PFSK-1 (cell line): Measurements from ENCODE around the gene LCE3E.

Experiments used
- FOXP2 ChIP-seq: optimal IDR thresholded peaks from 2 replicates; pipeline ENCODE3; 2011; ENCODE audit warnings: borderline replicate concordance, control low read depth, inconsistent platforms; ENCODE audit not compliant: insufficient read depth; ENCODE audit errors: extremely low read length, extremely low read depth
- POLR2AphosphoS5 ChIP-seq: IDR thresholded peaks from 2 replicates; pipeline ENCODE4 v1.6.1; 2012; ENCODE audit warnings: low read depth, mild to moderate bottlenecking, control low read depth, low read length, moderate library complexity
- REST ChIP-seq, 2 experiments: IDR thresholded peaks; 2 replicates each; pipeline versions ENCODE4 v1.6.1 to v1.8.0; 2011 to 2012; ENCODE audit warnings: low read depth in 2 of 2, low read length in 2 of 2, control low read depth in 1 of 2, inconsistent platforms in 1 of 2, mild to moderate bottlenecking in 1 of 2, moderate library complexity in 1 of 2; ENCODE audit not compliant: insufficient read depth in 1 of 2
- SIN3A ChIP-seq: IDR thresholded peaks from 2 replicates; pipeline ENCODE4 v1.6.1; 2012; ENCODE audit warnings: mild to moderate bottlenecking, low read length, moderate library complexity, borderline replicate concordance; ENCODE audit not compliant: insufficient read depth
- TAF1 ChIP-seq: IDR thresholded peaks from 2 replicates; pipeline ENCODE4 v1.6.1; 2012; ENCODE audit warnings: low read length, control low read depth, borderline replicate concordance; ENCODE audit not compliant: insufficient read depth

LCE3E gene

GRCh38 chr1:152533327-152533938, 33.1 kb downstream of the LCE3E start:
- no peak for TF ChIP-seq REST (IDR thresholded peaks at IDR 0.05; ENCODE audit: insufficient read depth in 1 of 2, low read depth in 2 of 2, low read length in 2 of 2)
- no peak for TF ChIP-seq SIN3A
- TF ChIP-seq FOXP2 = no peak
- TF ChIP-seq POLR2AphosphoS5 = no peak
- TF ChIP-seq TAF1 = no peak

GRCh38 chr1:152525080-152525641, 41.4 kb downstream of the LCE3E start:
- no peak for TF ChIP-seq REST (IDR thresholded peaks at IDR 0.05; ENCODE audit: insufficient read depth in 1 of 2, low read depth in 2 of 2, low read length in 2 of 2)
- TF ChIP-seq SIN3A = no peak

GRCh38 chr1:152520561-152521090, 46.0 kb downstream of the LCE3E start:
- no peak for TF ChIP-seq FOXP2
- no peak for TF ChIP-seq SIN3A
- no peak for TF ChIP-seq REST (IDR thresholded peaks at IDR 0.05; ENCODE audit: insufficient read depth in 1 of 2, low read depth in 2 of 2, low read length in 2 of 2)

- TF ChIP-seq TAF1 = no peak
- TF ChIP-seq POLR2AphosphoS5 = no peak
- no peak for TF ChIP-seq FOXP2
- no peak for TF ChIP-seq REST (IDR thresholded peaks at IDR 0.05; ENCODE audit: insufficient read depth in 1 of 2, low read depth in 2 of 2, low read length in 2 of 2)
- no peak for TF ChIP-seq SIN3A
Measured at GRCh38 chr1:152519851-152520250, 46.7 kb downstream of the LCE3E start.

- no peak for TF ChIP-seq FOXP2
- no peak for TF ChIP-seq TAF1
- TF ChIP-seq POLR2AphosphoS5 = no peak
Measured at GRCh38 chr1:152517237-152517811, 49.3 kb downstream of the LCE3E start.
